ENCODE data around the gene CPB1. TPM values are rescaled to one million over a fixed set of nuclear protein-coding genes. Genes with fewer than 3 reads are reported as not detected.

CPB1 gene
- total and polyA plus RNA-seq, 10 of the 15 experiments (the other 5 are each of a cell fraction or from before 2014, with no cell fraction given): 4.8 TPM; not detected in 9

DNA sequence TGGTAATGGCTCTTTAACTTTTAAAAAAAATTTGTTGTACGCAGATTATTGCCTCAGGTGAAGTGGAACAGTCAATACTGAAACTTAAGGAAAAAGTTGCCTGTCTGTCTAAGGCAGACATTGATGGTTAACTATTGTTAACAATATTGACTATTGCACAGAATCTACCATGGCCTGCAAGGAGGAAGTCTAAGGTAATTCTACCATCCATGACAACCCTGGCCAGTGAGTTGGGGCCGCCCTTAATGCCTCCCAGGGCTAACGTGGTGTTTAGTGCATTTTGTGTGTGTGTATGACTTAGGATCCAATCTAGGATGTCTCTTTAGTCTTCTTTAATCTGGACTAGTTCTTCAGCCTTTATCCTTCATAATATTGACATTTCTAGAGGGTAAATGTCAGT lies 2.1 kb upstream of the CPB1 start:
- Histone ChIP-seq H3K4me3 (no peak overlapping the region), H2AFZ (ENCODE audit: control insufficient read depth, low read depth, low read length) (no peak overlapping the region), H3K4me1 (ENCODE audit: control insufficient read depth, insufficient read depth, low read length) (no peaks in the 10 kb centered on the region), H3K79me2 (ENCODE audit: control insufficient read depth, insufficient read depth, low read length) (no peaks in the 10 kb centered on the region), H3K36me3 (ENCODE audit: control insufficient read depth in 2 of 2, insufficient read depth in 2 of 2, low read length in 1 of 2) (no peaks in the 10 kb centered on the region), H3K4me2 (ENCODE audit: control insufficient read depth, insufficient read depth) (no peak overlapping the region), H3K9me3 (replicated peaks; ENCODE audit: control insufficient read depth, insufficient read depth, low read length) (no peaks in the 10 kb centered on the region), H3K27ac (ENCODE audit: control insufficient read depth, insufficient read depth) (no peak overlapping the region), H4K20me1 (ENCODE audit: control insufficient read depth, insufficient read depth) (no peaks in the 10 kb centered on the region), H3K27me3 (replicated peaks in 1 of 2; ENCODE audit: control insufficient read depth in 2 of 2, insufficient read depth in 2 of 2, low read length in 1 of 2) (no peaks in the 10 kb centered on the region; a peak in 1 of 4 replicates), H3K9ac (ENCODE audit: control insufficient read depth, insufficient read depth, low read length) (no peak overlapping the region)
- DNase-seq (ENCODE audit: low read depth, low spot score): no peak
- in situ Hi-C loops (cut with MboI): no loop called here
- RAD21 ChIA-PET (ENCODE audit: unreplicated experiment): no interaction called here
- WGBS (ENCODE audit: insufficient coverage, insufficient replicate concordance, low lambda C conversion rate, missing lambda C conversion rate): 16% methylated on average over 3 of the region's 3 CpGs
- BruUV-seq (replicated peaks): no TSS peak
- intact Hi-C loops (cut with micrococcal nuclease; ENCODE audit: unreplicated experiment): no loop called here
- no peak for FAIRE-seq
- POLR2A ChIA-PET: no interaction called here
- CTCF ChIA-PET: no interaction called here
- SMC1A ChIA-PET (ENCODE audit: uncharacterized antibody, unreplicated experiment): no interaction called here
- ATAC-seq: no peak
- TF ChIP-seq CREM (IDR thresholded peaks at IDR 0.05; ENCODE audit: low read depth) (no peak), MXI1 (IDR thresholded peaks at IDR 0.05; ENCODE audit: low read depth, low read length) (no peak), CBX5 (IDR thresholded peaks at IDR 0.05; ENCODE audit: low read depth) (no peak), IKZF1 (conservative IDR thresholded peaks at IDR 0.05) (no peak)
- TF ChIP-seq, protein P1, sequence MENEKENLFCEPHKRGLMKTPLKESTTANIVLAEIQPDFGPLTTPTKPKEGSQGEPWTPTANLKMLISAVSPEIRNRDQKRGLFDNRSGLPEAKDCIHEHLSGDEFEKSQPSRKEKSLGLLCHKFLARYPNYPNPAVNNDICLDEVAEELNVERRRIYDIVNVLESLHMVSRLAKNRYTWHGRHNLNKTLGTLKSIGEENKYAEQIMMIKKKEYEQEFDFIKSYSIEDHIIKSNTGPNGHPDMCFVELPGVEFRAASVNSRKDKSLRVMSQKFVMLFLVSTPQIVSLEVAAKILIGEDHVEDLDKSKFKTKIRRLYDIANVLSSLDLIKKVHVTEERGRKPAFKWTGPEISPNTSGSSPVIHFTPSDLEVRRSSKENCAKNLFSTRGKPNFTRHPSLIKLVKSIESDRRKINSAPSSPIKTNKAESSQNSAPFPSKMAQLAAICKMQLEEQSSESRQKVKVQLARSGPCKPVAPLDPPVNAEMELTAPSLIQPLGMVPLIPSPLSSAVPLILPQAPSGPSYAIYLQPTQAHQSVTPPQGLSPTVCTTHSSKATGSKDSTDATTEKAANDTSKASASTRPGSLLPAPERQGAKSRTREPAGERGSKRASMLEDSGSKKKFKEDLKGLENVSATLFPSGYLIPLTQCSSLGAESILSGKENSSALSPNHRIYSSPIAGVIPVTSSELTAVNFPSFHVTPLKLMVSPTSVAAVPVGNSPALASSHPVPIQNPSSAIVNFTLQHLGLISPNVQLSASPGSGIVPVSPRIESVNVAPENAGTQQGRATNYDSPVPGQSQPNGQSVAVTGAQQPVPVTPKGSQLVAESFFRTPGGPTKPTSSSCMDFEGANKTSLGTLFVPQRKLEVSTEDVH (IDR thresholded peaks at IDR 0.05; ENCODE audit: low read depth, partially characterized antibody): no peak
- TF ChIP-seq, protein P2, sequence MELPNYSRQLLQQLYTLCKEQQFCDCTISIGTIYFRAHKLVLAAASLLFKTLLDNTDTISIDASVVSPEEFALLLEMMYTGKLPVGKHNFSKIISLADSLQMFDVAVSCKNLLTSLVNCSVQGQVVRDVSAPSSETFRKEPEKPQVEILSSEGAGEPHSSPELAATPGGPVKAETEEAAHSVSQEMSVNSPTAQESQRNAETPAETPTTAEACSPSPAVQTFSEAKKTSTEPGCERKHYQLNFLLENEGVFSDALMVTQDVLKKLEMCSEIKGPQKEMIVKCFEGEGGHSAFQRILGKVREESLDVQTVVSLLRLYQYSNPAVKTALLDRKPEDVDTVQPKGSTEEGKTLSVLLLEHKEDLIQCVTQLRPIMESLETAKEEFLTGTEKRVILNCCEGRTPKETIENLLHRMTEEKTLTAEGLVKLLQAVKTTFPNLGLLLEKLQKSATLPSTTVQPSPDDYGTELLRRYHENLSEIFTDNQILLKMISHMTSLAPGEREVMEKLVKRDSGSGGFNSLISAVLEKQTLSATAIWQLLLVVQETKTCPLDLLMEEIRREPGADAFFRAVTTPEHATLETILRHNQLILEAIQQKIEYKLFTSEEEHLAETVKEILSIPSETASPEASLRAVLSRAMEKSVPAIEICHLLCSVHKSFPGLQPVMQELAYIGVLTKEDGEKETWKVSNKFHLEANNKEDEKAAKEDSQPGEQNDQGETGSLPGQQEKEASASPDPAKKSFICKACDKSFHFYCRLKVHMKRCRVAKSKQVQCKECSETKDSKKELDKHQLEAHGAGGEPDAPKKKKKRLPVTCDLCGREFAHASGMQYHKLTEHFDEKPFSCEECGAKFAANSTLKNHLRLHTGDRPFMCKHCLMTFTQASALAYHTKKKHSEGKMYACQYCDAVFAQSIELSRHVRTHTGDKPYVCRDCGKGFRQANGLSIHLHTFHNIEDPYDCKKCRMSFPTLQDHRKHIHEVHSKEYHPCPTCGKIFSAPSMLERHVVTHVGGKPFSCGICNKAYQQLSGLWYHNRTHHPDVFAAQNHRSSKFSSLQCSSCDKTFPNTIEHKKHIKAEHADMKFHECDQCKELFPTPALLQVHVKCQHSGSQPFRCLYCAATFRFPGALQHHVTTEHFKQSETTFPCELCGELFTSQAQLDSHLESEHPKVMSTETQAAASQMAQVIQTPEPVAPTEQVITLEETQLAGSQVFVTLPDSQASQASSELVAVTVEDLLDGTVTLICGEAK (IDR thresholded peaks at IDR 0.05; ENCODE audit: borderline replicate concordance): no peak
- TF ChIP-seq, protein P3, sequence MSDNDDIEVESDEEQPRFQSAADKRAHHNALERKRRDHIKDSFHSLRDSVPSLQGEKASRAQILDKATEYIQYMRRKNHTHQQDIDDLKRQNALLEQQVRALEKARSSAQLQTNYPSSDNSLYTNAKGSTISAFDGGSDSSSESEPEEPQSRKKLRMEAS (IDR thresholded peaks at IDR 0.05; ENCODE audit: low read depth, low read length): no peak
- TF ChIP-seq, protein P4, sequence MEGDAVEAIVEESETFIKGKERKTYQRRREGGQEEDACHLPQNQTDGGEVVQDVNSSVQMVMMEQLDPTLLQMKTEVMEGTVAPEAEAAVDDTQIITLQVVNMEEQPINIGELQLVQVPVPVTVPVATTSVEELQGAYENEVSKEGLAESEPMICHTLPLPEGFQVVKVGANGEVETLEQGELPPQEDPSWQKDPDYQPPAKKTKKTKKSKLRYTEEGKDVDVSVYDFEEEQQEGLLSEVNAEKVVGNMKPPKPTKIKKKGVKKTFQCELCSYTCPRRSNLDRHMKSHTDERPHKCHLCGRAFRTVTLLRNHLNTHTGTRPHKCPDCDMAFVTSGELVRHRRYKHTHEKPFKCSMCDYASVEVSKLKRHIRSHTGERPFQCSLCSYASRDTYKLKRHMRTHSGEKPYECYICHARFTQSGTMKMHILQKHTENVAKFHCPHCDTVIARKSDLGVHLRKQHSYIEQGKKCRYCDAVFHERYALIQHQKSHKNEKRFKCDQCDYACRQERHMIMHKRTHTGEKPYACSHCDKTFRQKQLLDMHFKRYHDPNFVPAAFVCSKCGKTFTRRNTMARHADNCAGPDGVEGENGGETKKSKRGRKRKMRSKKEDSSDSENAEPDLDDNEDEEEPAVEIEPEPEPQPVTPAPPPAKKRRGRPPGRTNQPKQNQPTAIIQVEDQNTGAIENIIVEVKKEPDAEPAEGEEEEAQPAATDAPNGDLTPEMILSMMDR (IDR thresholded peaks at IDR 0.05 in 2 of 3, conservative IDR thresholded peaks at IDR 0.05 in 1 of 3; ENCODE audit: control insufficient read depth in 2 of 3, extremely low read depth in 1 of 3, insufficient read depth in 1 of 3, low read depth in 3 of 3, low read length in 3 of 3): no peak
- TF ChIP-seq, protein P5, sequence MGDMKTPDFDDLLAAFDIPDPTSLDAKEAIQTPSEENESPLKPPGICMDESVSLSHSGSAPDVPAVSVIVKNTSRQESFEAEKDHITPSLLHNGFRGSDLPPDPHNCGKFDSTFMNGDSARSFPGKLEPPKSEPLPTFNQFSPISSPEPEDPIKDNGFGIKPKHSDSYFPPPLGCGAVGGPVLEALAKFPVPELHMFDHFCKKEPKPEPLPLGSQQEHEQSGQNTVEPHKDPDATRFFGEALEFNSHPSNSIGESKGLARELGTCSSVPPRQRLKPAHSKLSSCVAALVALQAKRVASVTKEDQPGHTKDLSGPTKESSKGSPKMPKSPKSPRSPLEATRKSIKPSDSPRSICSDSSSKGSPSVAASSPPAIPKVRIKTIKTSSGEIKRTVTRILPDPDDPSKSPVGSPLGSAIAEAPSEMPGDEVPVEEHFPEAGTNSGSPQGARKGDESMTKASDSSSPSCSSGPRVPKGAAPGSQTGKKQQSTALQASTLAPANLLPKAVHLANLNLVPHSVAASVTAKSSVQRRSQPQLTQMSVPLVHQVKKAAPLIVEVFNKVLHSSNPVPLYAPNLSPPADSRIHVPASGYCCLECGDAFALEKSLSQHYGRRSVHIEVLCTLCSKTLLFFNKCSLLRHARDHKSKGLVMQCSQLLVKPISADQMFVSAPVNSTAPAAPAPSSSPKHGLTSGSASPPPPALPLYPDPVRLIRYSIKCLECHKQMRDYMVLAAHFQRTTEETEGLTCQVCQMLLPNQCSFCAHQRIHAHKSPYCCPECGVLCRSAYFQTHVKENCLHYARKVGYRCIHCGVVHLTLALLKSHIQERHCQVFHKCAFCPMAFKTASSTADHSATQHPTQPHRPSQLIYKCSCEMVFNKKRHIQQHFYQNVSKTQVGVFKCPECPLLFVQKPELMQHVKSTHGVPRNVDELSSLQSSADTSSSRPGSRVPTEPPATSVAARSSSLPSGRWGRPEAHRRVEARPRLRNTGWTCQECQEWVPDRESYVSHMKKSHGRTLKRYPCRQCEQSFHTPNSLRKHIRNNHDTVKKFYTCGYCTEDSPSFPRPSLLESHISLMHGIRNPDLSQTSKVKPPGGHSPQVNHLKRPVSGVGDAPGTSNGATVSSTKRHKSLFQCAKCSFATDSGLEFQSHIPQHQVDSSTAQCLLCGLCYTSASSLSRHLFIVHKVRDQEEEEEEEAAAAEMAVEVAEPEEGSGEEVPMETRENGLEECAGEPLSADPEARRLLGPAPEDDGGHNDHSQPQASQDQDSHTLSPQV (IDR thresholded peaks at IDR 0.05): no peak
